ENCODE results near the gene TIMM29. TPM values are rescaled to one million over a fixed set of nuclear protein-coding genes. Genes with fewer than 3 reads are reported as not detected.

TIMM29 gene
- total and polyA plus RNA-seq, 9 of the 15 experiments (the other 6 are each of a cell fraction or from before 2014, with no cell fraction given), result 2.4 to 29.4 (median 16.3) TPM

GRCh38 chr19:10923260-10924112, 5.1 kb upstream of the TIMM29 start (continued):
- TF ChIP-seq ZC3H8 (IDR thresholded peaks at IDR 0.05) (no peak), MAFF (IDR thresholded peaks at IDR 0.05; ENCODE audit: low read length) (no peak), ATF2 (CRISPR knock-in tag; IDR thresholded peaks at IDR 0.05) (no peak)

GRCh38 chr19:10924597-10924996, 4.0 kb upstream of the TIMM29 start:
- 90% methylated on average over 12 of the region's 13 CpGs for WGBS (ENCODE audit: insufficient coverage, low coverage, missing lambda C conversion rate)
- DNase-seq (ENCODE audit: extremely low read depth in 1 of 4, low spot score in 3 of 4), result peak in 1 of 4 experiments; percentile 13
- POLR2A ChIA-PET, result interaction anchor here (0.6 to 0.8 kb wide), 2 partner anchors 11 to 18 kb away, joined by 3 read pairs; no protein-coding TSS in a partner anchor
- no peak for TF ChIP-seq GTF2B (IDR thresholded peaks at IDR 0.05; ENCODE audit: extremely low read depth, insufficient read length)
- no peak for TF ChIP-seq CHD7 (IDR thresholded peaks at IDR 0.05; ENCODE audit: low read depth, low read length)

More at GRCh38 chr19:10924597-10924996, 4.0 kb upstream of the TIMM29 start:
- H3K36me3 ChIP-seq (ENCODE audit: control insufficient read depth, insufficient read depth, low read length), result peaks cover 63% of the 10 kb centered on the region; the same call in 2 of the 3 replicates
- in situ Hi-C loops (cut with MboI), result no loop called here
- H3K4me3 ChIP-seq, result no peak overlapping the region
- H3K27me3 ChIP-seq (ENCODE audit: control insufficient read depth in 2 of 2, insufficient read depth in 2 of 2, low read length in 2 of 2), result no peaks in the 10 kb centered on the region
- H3K9me3 ChIP-seq (replicated peaks; ENCODE audit: control insufficient read depth, insufficient read depth, low read depth, low read length), result no peaks in the 10 kb centered on the region
- ATAC-seq (no peak), FAIRE-seq (no peak)
- peak overlapping the region in 1 of 2 experiments; percentile 56; a peak in 2 of 4 replicates for H3K9ac ChIP-seq (ENCODE audit: insufficient read depth in 1 of 2, low read depth in 2 of 2, low read length in 2 of 2)
- peaks cover 3% of the 10 kb centered on the region; the same call in 1 of the 2 replicates for H4K20me1 ChIP-seq (replicated peaks; ENCODE audit: control insufficient read depth, insufficient read depth, low read length)
- H3K79me2 ChIP-seq (ENCODE audit: control insufficient read depth, insufficient read depth, low read length), result peaks cover 26% of the 10 kb centered on the region
- no peak overlapping the region for H3K4me2 ChIP-seq (ENCODE audit: insufficient read depth, low read length)
- peaks cover 6 to 55% of the 10 kb centered on the region in 2 experiments; a peak in 4 of 5 replicates for H3K4me1 ChIP-seq (replicated peaks in 1 of 2; ENCODE audit: control insufficient read depth in 2 of 2, insufficient read depth in 2 of 2, low read length in 2 of 2)
- no peak overlapping the region for H3K27ac ChIP-seq (ENCODE audit: extremely low read depth, low read depth, low read length)
- CTCF ChIA-PET (ENCODE audit: low intra/inter-chr PET ratio), result no interaction called here
- H3K9me1 ChIP-seq (ENCODE audit: control insufficient read depth, insufficient read depth, low read length), result peaks cover under 1% of the 10 kb centered on the region
- BruUV-seq (replicated peaks), result no TSS peak
- H2AFZ ChIP-seq (ENCODE audit: low read depth, low read length), result no peak overlapping the region
- intact Hi-C loops (cut with micrococcal nuclease), result no loop called here

All from K562 (cell line).